HCT116 (cell line): ENCODE measurements around the gene GPR26. TPM values are rescaled to one million over a fixed set of nuclear protein-coding genes. Genes with fewer than 3 reads are reported as not detected.

Experiments
- ATAC-seq: fragments of 200-7000 bp; cut with Tn5 transposase; 2 replicates; pipeline ENCODE4 v1.9.1; 2020; ENCODE audit warnings: mild to moderate bottlenecking, moderate library complexity
- BruUV-seq: library from RNA; stranded (reverse); fragments of 400-500 nt; replicated peaks from 2 replicates; lab custom pipeline; 2021; lab: Mats Ljungman, UMichigan
- CTCF ChIA-PET: fragments of 300-600 bp; sonication (Branson Sonifier 250); formaldehyde crosslinking; loops from one replicate; lab custom pipeline; 2021; ENCODE audit warnings: antibody characterized with exemption; lab: Charles Lee
- POLR2A ChIA-PET: fragments of 300-600, 350-600 bp; sonication (Branson Sonifier 250); formaldehyde crosslinking; loops from one replicate; lab custom pipeline; 2021; ENCODE audit warnings: antibody characterized with exemption; lab: Charles Lee
- RAD21 ChIA-PET, 2 experiments: fragments of 300-600 bp; sonication (Branson Sonifier 250); formaldehyde crosslinking; loops; one replicate each; lab custom pipeline; 2023; ENCODE audit warnings: low total read pairs in 2 of 2; ENCODE audit not compliant: uncharacterized antibody in 2 of 2, unreplicated experiment in 2 of 2, low non-redundant PET in 1 of 2; lab: Charles Lee
- DNase-seq: peaks from one replicate; pipeline ENCODE4 v3.0.0-alpha.2; 2010; ENCODE audit warnings: low read depth, low spot score
- H2AFZ ChIP-seq: fragments of 200-600 bp; shearing (Covaris generic), sonication (generic); 2 replicates; pipeline ENCODE4 v1.6.1; 2017; ENCODE audit warnings: low read depth, mixed run types, mixed read lengths, antibody characterized with exemption, low read length; ENCODE audit not compliant: poor library complexity, severe bottlenecking
- H3K27ac ChIP-seq: 2 replicates; pipeline ENCODE4 v1.5.1; 2012; ENCODE audit warnings: low read depth, low read length
- H3K27me3 ChIP-seq: fragments of 200-600 bp; sonication (generic); 2 replicates; pipeline ENCODE4 v1.6.1; 2016; ENCODE audit warnings: mixed run types, low read length, mixed read lengths; ENCODE audit not compliant: insufficient read depth
- H3K36me3 ChIP-seq, 2 experiments: fragments of 200-500 bp in 1 of 2; fragments of 200-600 bp in 1 of 2; sonication (Bioruptor generic) in 1 of 2; sonication (generic) in 1 of 2; 2 replicates each; pipeline versions ENCODE4 v1.5.1 to v1.6.1; 2014 to 2016; ENCODE audit warnings: low read length in 2 of 2, inconsistent platforms in 1 of 2, mixed read lengths in 1 of 2, mixed run types in 1 of 2; ENCODE audit not compliant: insufficient read depth in 2 of 2, control insufficient read depth in 1 of 2
- H3K4me1 ChIP-seq, 2 experiments: fragments of 200-600 bp in 1 of 2; sonication (generic) in 1 of 2; 2 replicates each; pipeline versions ENCODE4 v1.5.1 to v1.6.1; 2012 to 2017; ENCODE audit warnings: low read length in 2 of 2, inconsistent platforms in 1 of 2, mild to moderate bottlenecking in 1 of 2, mixed read lengths in 1 of 2, mixed run types in 1 of 2, moderate library complexity in 1 of 2; ENCODE audit not compliant: insufficient read depth in 2 of 2, control insufficient read depth in 1 of 2
- H3K4me2 ChIP-seq: fragments of 200-600 bp; sonication (generic); 2 replicates; pipeline ENCODE4 v1.6.1; 2017; ENCODE audit warnings: mixed run types, low read length, mixed read lengths
- H3K4me3 ChIP-seq, 2 experiments: fragments of 200-600 bp in 1 of 2; sonication (generic) in 1 of 2; replicated peaks in 1 of 2; 2 replicates each; pipeline ENCODE4 v1.5.1; 2011 to 2016; ENCODE audit warnings: low read length in 2 of 2, control low read depth in 1 of 2, low read depth in 1 of 2, mild to moderate bottlenecking in 1 of 2, mixed read lengths in 1 of 2, mixed run types in 1 of 2
- H3K79me2 ChIP-seq: fragments of 200-600 bp; sonication (generic); 2 replicates; pipeline ENCODE4 v1.6.1; 2017; ENCODE audit warnings: mild to moderate bottlenecking, mixed run types, low read length, moderate library complexity, mixed read lengths; ENCODE audit not compliant: insufficient read depth
- H3K9ac ChIP-seq: fragments of 200-600 bp; sonication (generic); 2 replicates; pipeline ENCODE4 v1.6.1; 2016; ENCODE audit warnings: low read length, mixed read lengths
- H3K9me2 ChIP-seq: fragments of 200-600 bp; sonication (generic), shearing (Covaris generic); 2 replicates; pipeline ENCODE4 v1.6.1; 2017; ENCODE audit warnings: mixed run types, mild to moderate bottlenecking, moderate library complexity; ENCODE audit not compliant: insufficient read depth
- H3K9me3 ChIP-seq, 2 experiments: fragments of 200-500 bp in 1 of 2; fragments of 200-600 bp in 1 of 2; sonication (Bioruptor generic) in 1 of 2; sonication (generic) in 1 of 2; 2 replicates each; pipeline ENCODE4 v1.6.1; 2014 to 2017; ENCODE audit warnings: low read length in 2 of 2, mixed read lengths in 2 of 2, inconsistent platforms in 1 of 2, low read depth in 1 of 2, mild to moderate bottlenecking in 1 of 2, mixed run types in 1 of 2, moderate library complexity in 1 of 2; ENCODE audit not compliant: control insufficient read depth in 1 of 2, insufficient read depth in 1 of 2
- H4K20me1 ChIP-seq: fragments of 200-600 bp; sonication (generic), shearing (Covaris generic); 2 replicates; pipeline ENCODE4 v1.6.1; 2017; ENCODE audit warnings: mixed run types, mild to moderate bottlenecking, moderate library complexity; ENCODE audit not compliant: insufficient read depth
- CBX3 ChIP-seq: IDR thresholded peaks from 2 replicates; pipeline ENCODE4 v1.6.1; 2012; ENCODE audit warnings: low read depth
- EGR1 ChIP-seq: IDR thresholded peaks from 2 replicates; pipeline ENCODE4 v1.6.1; 2012; ENCODE audit warnings: low read depth
- EZH2 ChIP-seq: fragments of 200-600 bp; sonication (generic); IDR thresholded peaks from 2 replicates; pipeline ENCODE4 v1.6.1; 2017; ENCODE audit warnings: antibody characterized with exemption, mixed run types
- EZH2phosphoT487 ChIP-seq: fragments of 200-600 bp; IDR thresholded peaks from 2 replicates; pipeline ENCODE4 v1.6.1; 2018; ENCODE audit warnings: antibody characterized with exemption, borderline replicate concordance
- FOSL1 ChIP-seq: IDR thresholded peaks from 2 replicates; pipeline ENCODE4 v1.6.1; 2012; ENCODE audit warnings: low read depth
- JUND ChIP-seq: IDR thresholded peaks from 2 replicates; pipeline ENCODE4 v1.6.1; 2012
- POLR2A ChIP-seq: IDR thresholded peaks from 2 replicates; pipeline ENCODE4 v1.7.0; 2011; ENCODE audit warnings: borderline replicate concordance; ENCODE audit not compliant: insufficient read depth, insufficient read length; ENCODE audit errors: extremely low read depth
- POLR2AphosphoS5 ChIP-seq: IDR thresholded peaks from 2 replicates; pipeline ENCODE4 v1.6.1; 2011; ENCODE audit warnings: mild to moderate bottlenecking, low read depth, low read length, moderate library complexity
- RAD21 ChIP-seq: IDR thresholded peaks from 2 replicates; pipeline ENCODE4 v1.6.1; 2012; ENCODE audit warnings: low read depth, mild to moderate bottlenecking
- SRF ChIP-seq: IDR thresholded peaks from 2 replicates; pipeline ENCODE4 v1.6.1; 2012; ENCODE audit warnings: low read depth
- TCF7L2 ChIP-seq: IDR thresholded peaks from 2 replicates; pipeline ENCODE4 v1.7.0; 2011; ENCODE audit warnings: borderline replicate concordance, inconsistent platforms; ENCODE audit not compliant: insufficient read depth, insufficient read length; ENCODE audit errors: extremely low read depth
- YY1 ChIP-seq: IDR thresholded peaks from 2 replicates; pipeline ENCODE4 v1.6.1; 2011; ENCODE audit warnings: low read length, low read depth, moderate library complexity, mild to moderate bottlenecking; ENCODE audit not compliant: insufficient replicate concordance; ENCODE audit errors: extremely low read depth
- ZFX ChIP-seq: fragments of 450-650 bp; IDR thresholded peaks from 2 replicates; pipeline ENCODE4 v1.6.1; 2017
- ZNF274 ChIP-seq: fragments of 200-500 bp; sonication (Bioruptor generic); IDR thresholded peaks from 2 replicates; pipeline ENCODE4 v1.6.1; 2014; ENCODE audit warnings: mild to moderate bottlenecking, low read depth, low read length, inconsistent platforms
- intact Hi-C: fragments of 100-400 bp; cut with micrococcal nuclease; formaldehyde crosslinking; loops from 2 replicates; pipeline ENCODE4 v1.10.0; 2022
- total RNA-seq: library from RNA; stranded (reverse); gene quantifications from one replicate; pipeline ENCODE4 v1.2.1, GENCODE V29; 2021; ENCODE audit not compliant: unreplicated experiment
- TF ChIP-seq, protein P1 (sequence below): IDR thresholded peaks from 2 replicates; pipeline ENCODE4 v1.6.1; 2012
- TF ChIP-seq, protein P2 (sequence below): IDR thresholded peaks from 2 replicates; pipeline ENCODE4 v1.6.1; 2012
- TF ChIP-seq, protein P3 (sequence below): IDR thresholded peaks from 2 replicates; pipeline ENCODE4 v1.6.1; 2011; ENCODE audit warnings: mild to moderate bottlenecking, low read length, moderate library complexity; ENCODE audit not compliant: insufficient replicate concordance; ENCODE audit errors: extremely low read depth

The GPR26 gene
- total RNA-seq, 1 experiment from 2014 or later: not detected

DNA sequence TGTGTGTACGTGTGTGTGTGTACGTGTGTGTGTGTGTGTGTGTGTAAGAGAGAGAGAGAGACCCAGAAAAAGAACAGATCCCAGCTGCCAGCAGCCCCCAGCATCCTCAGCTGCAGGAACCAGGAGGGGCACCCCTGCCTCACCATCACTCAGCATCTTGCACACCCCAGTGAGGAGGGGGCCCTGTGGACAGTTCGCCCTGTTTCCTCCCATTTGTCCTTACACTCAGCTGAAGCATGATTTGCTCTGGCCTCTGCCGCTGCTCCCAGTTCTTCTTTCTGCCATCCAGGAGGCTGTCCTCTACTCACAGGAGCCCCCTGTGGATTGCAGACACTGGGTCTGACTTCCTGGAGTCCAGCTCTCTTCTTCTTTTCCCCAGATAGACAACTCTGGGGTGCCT is 9.7 kb downstream of the GPR26 start:
- DNase-seq: no peak
- no peaks in the 10 kb centered on the region for H3K79me2 ChIP-seq
- ATAC-seq: no peak
- intact Hi-C loops: no loop called here
- no peaks in the 10 kb centered on the region for H3K9me3 ChIP-seq
- H3K9me2 ChIP-seq: no peaks in the 10 kb centered on the region
- ChIA-PET CTCF (no interaction called here), POLR2A (no interaction called here), RAD21 (no interaction called here)
- H3K4me3 ChIP-seq: no peak overlapping the region
- no peak overlapping the region for H3K27ac ChIP-seq
- no peak overlapping the region for H2AFZ ChIP-seq
- H4K20me1 ChIP-seq: no peaks in the 10 kb centered on the region
- no peak overlapping the region for H3K4me2 ChIP-seq
- H3K36me3 ChIP-seq: no peaks in the 10 kb centered on the region
- no peak overlapping the region for H3K9ac ChIP-seq
- no peaks in the 10 kb centered on the region for H3K4me1 ChIP-seq
- BruUV-seq: no TSS peak
- peaks cover 80% of the 10 kb centered on the region for H3K27me3 ChIP-seq
- TF ChIP-seq EZH2phosphoT487 (no peak), SRF (no peak), POLR2A (no peak), ZFX (no peak), FOSL1 (no peak), EGR1 (no peak), CBX3 (no peak), RAD21 (no peak)
- TF ChIP-seq, protein P1, sequence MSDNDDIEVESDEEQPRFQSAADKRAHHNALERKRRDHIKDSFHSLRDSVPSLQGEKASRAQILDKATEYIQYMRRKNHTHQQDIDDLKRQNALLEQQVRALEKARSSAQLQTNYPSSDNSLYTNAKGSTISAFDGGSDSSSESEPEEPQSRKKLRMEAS: no peak
- TF ChIP-seq, protein P2, sequence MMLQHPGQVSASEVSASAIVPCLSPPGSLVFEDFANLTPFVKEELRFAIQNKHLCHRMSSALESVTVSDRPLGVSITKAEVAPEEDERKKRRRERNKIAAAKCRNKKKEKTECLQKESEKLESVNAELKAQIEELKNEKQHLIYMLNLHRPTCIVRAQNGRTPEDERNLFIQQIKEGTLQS: no peak

DNA sequence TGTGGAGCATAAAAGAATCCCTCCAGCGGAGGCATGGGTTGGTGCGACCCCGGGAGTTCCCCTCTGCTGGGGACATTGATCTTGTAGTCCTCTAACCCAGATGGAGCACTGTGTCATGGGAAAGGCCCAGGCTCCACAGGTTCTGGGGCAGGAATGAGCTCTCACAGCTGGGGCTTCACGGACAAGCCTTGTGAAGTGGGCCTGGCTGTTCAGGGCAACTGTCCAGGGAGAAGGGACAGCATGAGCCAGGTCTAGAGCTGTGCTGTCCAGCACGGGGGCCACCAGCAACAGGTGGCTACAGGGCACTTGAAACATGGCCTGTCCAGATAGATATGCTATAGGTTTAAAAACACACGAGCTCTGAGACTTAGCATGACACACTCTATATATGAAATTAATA is 11.4 kb downstream of the GPR26 start:
- Histone ChIP-seq H3K79me2 (no peaks in the 10 kb centered on the region), H3K9me3 (no peaks in the 10 kb centered on the region), H3K4me1 (no peaks in the 10 kb centered on the region), H3K9me2 (no peaks in the 10 kb centered on the region), H4K20me1 (no peaks in the 10 kb centered on the region), H3K27ac (no peak overlapping the region), H3K27me3 (peaks cover 81% of the 10 kb centered on the region), H3K4me2 (no peak overlapping the region), H2AFZ (no peak overlapping the region), H3K4me3 (no peak overlapping the region), H3K9ac (no peak overlapping the region), H3K36me3 (no peaks in the 10 kb centered on the region)
- POLR2A ChIA-PET: no interaction called here
- CTCF ChIA-PET: interaction anchor here (0.8 kb wide), 1 partner anchor 220 kb away, joined by 3 read pairs; no protein-coding TSS in a partner anchor
- ATAC-seq: no peak
- BruUV-seq: no TSS peak
- DNase-seq: no peak
- intact Hi-C loops: no loop called here
- RAD21 ChIA-PET: no interaction called here
- TF ChIP-seq JUND: no peak
- TF ChIP-seq EZH2: no peak
- no peak for TF ChIP-seq POLR2AphosphoS5
- TF ChIP-seq RAD21: no peak
- TF ChIP-seq, protein P3, sequence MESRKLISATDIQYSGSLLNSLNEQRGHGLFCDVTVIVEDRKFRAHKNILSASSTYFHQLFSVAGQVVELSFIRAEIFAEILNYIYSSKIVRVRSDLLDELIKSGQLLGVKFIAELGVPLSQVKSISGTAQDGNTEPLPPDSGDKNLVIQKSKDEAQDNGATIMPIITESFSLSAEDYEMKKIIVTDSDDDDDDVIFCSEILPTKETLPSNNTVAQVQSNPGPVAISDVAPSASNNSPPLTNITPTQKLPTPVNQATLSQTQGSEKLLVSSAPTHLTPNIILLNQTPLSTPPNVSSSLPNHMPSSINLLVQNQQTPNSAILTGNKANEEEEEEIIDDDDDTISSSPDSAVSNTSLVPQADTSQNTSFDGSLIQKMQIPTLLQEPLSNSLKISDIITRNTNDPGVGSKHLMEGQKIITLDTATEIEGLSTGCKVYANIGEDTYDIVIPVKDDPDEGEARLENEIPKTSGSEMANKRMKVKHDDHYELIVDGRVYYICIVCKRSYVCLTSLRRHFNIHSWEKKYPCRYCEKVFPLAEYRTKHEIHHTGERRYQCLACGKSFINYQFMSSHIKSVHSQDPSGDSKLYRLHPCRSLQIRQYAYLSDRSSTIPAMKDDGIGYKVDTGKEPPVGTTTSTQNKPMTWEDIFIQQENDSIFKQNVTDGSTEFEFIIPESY: no peak
- TF ChIP-seq CBX3: no peak
- TF ChIP-seq ZNF274: no peak
- no peak for TF ChIP-seq EGR1
- no peak for TF ChIP-seq TCF7L2
- no peak for TF ChIP-seq YY1
- no peak for TF ChIP-seq FOSL1
